HepG2 (cell line): Measurements from ENCODE around the gene RETN. TPM values are rescaled to one million over a fixed set of nuclear protein-coding genes. Genes with fewer than 3 reads are reported as not detected.
A peak's percentile ranks its signal among the peaks of the same experiment; 100 is the strongest.

Experiments
- FOXJ3 ChIP-seq: sonication (generic); formaldehyde crosslinking; IDR thresholded peaks from 2 replicates; pipeline ENCODE4 v1.4.0; 2020; ENCODE audit warnings: missing genetic modification reagents, mild to moderate bottlenecking, borderline replicate concordance
- FOXK2 ChIP-seq: fragments of 450-650 bp; IDR thresholded peaks from 2 replicates; pipeline ENCODE4 v1.6.1; 2016
- GABPA ChIP-seq, 2 experiments: IDR thresholded peaks; 2 replicates each; pipeline ENCODE4 v1.6.1; 2011 to 2016; ENCODE audit warnings: low read depth in 2 of 2, low read length in 1 of 2, missing biosample characterization in 1 of 2, missing genetic modification characterization in 1 of 2
- GLI4 ChIP-seq: sonication (generic); formaldehyde crosslinking; IDR thresholded peaks from 2 replicates; pipeline ENCODE4 v1.5.1; 2020; ENCODE audit warnings: missing genetic modification reagents, mild to moderate bottlenecking, moderate library complexity, borderline replicate concordance
- GMEB2 ChIP-seq: IDR thresholded peaks from 2 replicates; pipeline ENCODE4 v1.6.1; 2016; ENCODE audit warnings: missing biosample characterization, missing genetic modification reagents, low read depth
- HDAC6 ChIP-seq: fragments of 200-600 bp; sonication (generic); IDR thresholded peaks from 2 replicates; pipeline ENCODE4 v1.7.0; 2017; ENCODE audit warnings: mild to moderate bottlenecking, antibody characterized with exemption, low read length, low read depth
- HMGXB3 ChIP-seq: sonication (generic); formaldehyde crosslinking; IDR thresholded peaks from 2 replicates; pipeline ENCODE4 v1.4.0; 2020; ENCODE audit warnings: missing genetic modification reagents, borderline replicate concordance
- IKZF5 ChIP-seq: IDR thresholded peaks from 2 replicates; pipeline ENCODE4 v1.6.1; 2018; ENCODE audit warnings: missing genetic modification reagents, mild to moderate bottlenecking, missing compliant biosample characterization
- KDM5A ChIP-seq: fragments of 200-600 bp; sonication (generic); IDR thresholded peaks from 2 replicates; pipeline ENCODE4 v1.7.0; 2018; ENCODE audit warnings: antibody characterized with exemption, mild to moderate bottlenecking, low read length, borderline replicate concordance
- RBM39 ChIP-seq: fragments of 200-400 bp; formaldehyde crosslinking; IDR thresholded peaks from one replicate; pipeline ENCODE4 v1.6.1; 2018; ENCODE audit warnings: antibody characterized with exemption, mild to moderate bottlenecking, low read depth, low read length; ENCODE audit not compliant: poor library complexity, severe bottlenecking
- TCF12 ChIP-seq, 2 experiments: fragments of 450-650 bp in 1 of 2; sonication (generic) in 1 of 2; formaldehyde crosslinking in 1 of 2; IDR thresholded peaks; 2 replicates each; pipeline versions ENCODE4 v1.6.1 to v1.8.0; 2017 to 2022; ENCODE audit warnings: antibody characterized with exemption in 1 of 2, mild to moderate bottlenecking in 1 of 2, missing genetic modification reagents in 1 of 2, moderate library complexity in 1 of 2
- ZBTB26 ChIP-seq: IDR thresholded peaks from 2 replicates; pipeline ENCODE4 v1.6.1; 2016; ENCODE audit warnings: missing compliant biosample characterization, missing genetic modification reagents, borderline replicate concordance
- ZNF30 ChIP-seq: sonication (generic); formaldehyde crosslinking; IDR thresholded peaks from 2 replicates; pipeline ENCODE4 v1.5.0; 2020; ENCODE audit warnings: mild to moderate bottlenecking, missing genetic modification reagents
- ZNF451 ChIP-seq: sonication (generic); formaldehyde crosslinking; IDR thresholded peaks from 2 replicates; pipeline ENCODE4 v1.5.0; 2020; ENCODE audit warnings: mild to moderate bottlenecking, missing genetic modification reagents
- ZNF460 ChIP-seq: sonication (generic); formaldehyde crosslinking; IDR thresholded peaks from 2 replicates; pipeline ENCODE4 v1.5.1; 2020; ENCODE audit warnings: missing genetic modification reagents, mild to moderate bottlenecking, borderline replicate concordance
- ZNF501 ChIP-seq: sonication (generic); formaldehyde crosslinking; IDR thresholded peaks from 2 replicates; pipeline ENCODE4 v1.5.1; 2020; ENCODE audit warnings: mild to moderate bottlenecking, moderate library complexity, missing genetic modification reagents
- ZNF569 ChIP-seq: sonication (generic); formaldehyde crosslinking; IDR thresholded peaks from 2 replicates; pipeline ENCODE4 v1.5.0; 2020; ENCODE audit warnings: mild to moderate bottlenecking, missing genetic modification reagents, moderate library complexity, borderline replicate concordance
- ZNF780A ChIP-seq: sonication (generic); formaldehyde crosslinking; IDR thresholded peaks from 2 replicates; pipeline ENCODE4 v1.8.0; 2022; ENCODE audit warnings: mild to moderate bottlenecking, missing genetic modification reagents, moderate library complexity
- polyA plus RNA-seq, 8 experiments: library from polyadenylated mRNA; depleted of rRNA in 3 of 8; stranded (reverse) in 7 of 8; unstranded in 1 of 8; fragments of >200 nt; fragmentation: Illumina TruSeq in 4 of 8; extraction: Trizol in 4 of 8; gene quantifications; 2 replicates each; pipeline versions ENCODE4 v1.2.1 to v1.2.3, GENCODE V29; 2011 to 2016; ENCODE audit warnings: low read depth in 4 of 8, missing spikeins in 1 of 8, mixed read lengths in 1 of 8; ENCODE audit not compliant: insufficient read depth in 1 of 8
- total RNA-seq, 5 experiments: library from RNA; depleted of rRNA; stranded (reverse); fragments of >200 nt; fragmentation: Illumina TruSeq; extraction: Trizol; gene quantifications; 2 replicates each; pipeline ENCODE4 v1.2.3, GENCODE V29; 2016; ENCODE audit warnings: low read depth in 1 of 5

RETN gene
- total and polyA plus RNA-seq, 2 of the 13 experiments (the other 11 are each of a cell fraction or from before 2014, with no cell fraction given), result not detected

- TF ChIP-seq HMGXB3 (CRISPR knock-in tag) (peak; percentile 100), GMEB2 (CRISPR knock-in tag) (peak; percentile 49; the same call in 1 of the 2 replicates), ZNF780A (CRISPR knock-in tag) (no peak), ZNF451 (CRISPR knock-in tag) (0 out of 2 replicates have a peak, but pooled peaks have one; percentile 4), GLI4 (CRISPR knock-in tag) (no peak; the same call in 1 of the 2 replicates), HDAC6 (no peak), IKZF5 (CRISPR knock-in tag) (peak; percentile 45; the same call in 1 of the 2 replicates), RBM39 (no peak), FOXK2 (peak; percentile 93), TCF12 (IDR thresholded peaks at IDR 0.05) (no peak), TCF12 (CRISPR knock-in tag; IDR thresholded peaks at IDR 0.05) (0 out of 2 replicates have a peak, but pooled peaks have one; percentile 49), ZNF30 (no peak), ZBTB26 (CRISPR knock-in tag) (peak; percentile 39; the same call in 1 of the 2 replicates), GABPA (IDR thresholded peaks at IDR 0.05; ENCODE audit: low read depth, low read length) (peak; percentile 74), GABPA (CRISPR knock-in tag; IDR thresholded peaks at IDR 0.05; ENCODE audit: low read depth) (peak; percentile 97), FOXJ3 (0 out of 2 replicates have a peak, but pooled peaks have one; percentile 27), KDM5A (peak; percentile 100), ZNF569 (CRISPR knock-in tag) (no peak), ZNF501 (peak; percentile 96), ZNF460 (no peak)
Measured at GRCh38 chr19:7629347-7630054, 39.3 kb upstream of the RETN start, which contains the start of the genes PET100 and XAB2 (continued).
